BLaER1 treated with 17β-estradiol and CSF1 and Interleukin-3, amounts not matched to agents 10 nM and 100 nM (cell line): ENCODE data around the gene WDR37.
"Not testable (repeated sequence)": the region's sequence is repeated elsewhere in the genome, so short reads cannot be mapped to it uniquely, and the experiment has no call there.

Source experiments
- H3K27ac ChIP-seq, 11 experiments: shearing (Covaris generic); formaldehyde crosslinking; 2 replicates each; pipeline ENCODE4 v1.8.1; 2022
- H3K27me3 ChIP-seq, 11 experiments: shearing (Covaris generic); formaldehyde crosslinking; 2 replicates each; pipeline ENCODE4 v1.8.1; 2022
- H3K36me3 ChIP-seq, 11 experiments: shearing (Covaris generic); formaldehyde crosslinking; 2 replicates each; pipeline ENCODE4 v1.8.1; 2022
- H3K4me1 ChIP-seq, 10 experiments: shearing (Covaris generic); formaldehyde crosslinking; 2 replicates each; pipeline ENCODE4 v1.8.1; 2022
- H3K4me2 ChIP-seq, 11 experiments: shearing (Covaris generic); formaldehyde crosslinking; 2 replicates each; pipeline ENCODE4 v1.8.1; 2022
- H3K4me3 ChIP-seq, 10 experiments: shearing (Covaris generic); formaldehyde crosslinking; 2 replicates each; pipeline ENCODE4 v1.8.1; 2022
- H3K9ac ChIP-seq, 11 experiments: shearing (Covaris generic); formaldehyde crosslinking; 2 replicates each; pipeline ENCODE4 v1.8.1; 2022
- H3K9me3 ChIP-seq, 11 experiments: shearing (Covaris generic); formaldehyde crosslinking; replicated peaks in 1 of 11; 2 replicates each; pipeline ENCODE4 v1.8.1; 2022
- H4K20me1 ChIP-seq, 11 experiments: shearing (Covaris generic); formaldehyde crosslinking; 2 replicates each; pipeline ENCODE4 v1.8.1; 2022
- Cebpa-rat ChIP-seq, 11 experiments: shearing (Covaris generic); IDR thresholded peaks; 2 replicates each; pipeline ENCODE4 v1.8.1; 2022

The WDR37 gene

DNA sequence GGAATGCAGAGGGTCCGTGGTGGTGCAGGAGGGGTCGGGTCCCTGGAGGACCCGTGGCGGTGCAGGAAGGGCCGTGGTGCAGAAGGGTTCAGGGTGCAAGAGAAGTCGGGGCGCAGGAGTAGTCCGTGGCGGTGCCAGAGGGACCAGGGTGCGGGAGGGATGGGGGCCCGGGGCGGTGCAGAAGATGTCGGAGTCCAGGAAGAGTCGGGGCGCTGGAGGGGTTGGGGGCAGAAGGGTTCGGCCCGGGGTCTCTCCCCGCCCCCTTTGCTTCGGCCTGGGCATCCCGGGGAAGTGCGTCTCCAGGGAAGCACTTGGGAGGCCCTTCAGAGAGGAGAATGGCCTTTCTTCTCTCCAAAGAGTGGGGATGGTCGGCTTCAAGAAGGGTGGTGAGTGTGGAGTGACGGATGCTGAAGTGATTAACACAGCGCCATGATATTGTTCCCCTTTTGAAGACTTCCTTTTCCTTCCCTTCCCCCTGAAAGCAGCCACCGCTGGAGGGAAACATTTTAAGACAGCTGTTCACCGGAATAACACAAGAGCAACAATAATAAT lies 997 bp downstream of the WDR37 start:
- Histone ChIP-seq H3K9ac (peak overlapping the region; percentile 94 to 100 (median 99)), H3K4me2 (peak overlapping the region; percentile 80 to 99 (median 91)), H3K9me3 (no peaks in the 10 kb centered on the region), H4K20me1 (peaks cover 19 to 75% (median 49%) of the 10 kb centered on the region in 11 experiments; a peak in 20 of 22 replicates), H3K4me3 (peak overlapping the region; percentile 87 to 100 (median 98)), H3K4me1 (peaks cover 67 to 80% (median 75%) of the 10 kb centered on the region in 10 experiments), H3K27ac (peak overlapping the region; percentile 96 to 100 (median 99)), H3K36me3 (peaks cover 23 to 45% (median 39%) of the 10 kb centered on the region in 11 experiments), H3K27me3 (no peaks in the 10 kb centered on the region)
- TF ChIP-seq Cebpa-rat (IDR thresholded peaks at IDR 0.05), result no peak

DNA sequence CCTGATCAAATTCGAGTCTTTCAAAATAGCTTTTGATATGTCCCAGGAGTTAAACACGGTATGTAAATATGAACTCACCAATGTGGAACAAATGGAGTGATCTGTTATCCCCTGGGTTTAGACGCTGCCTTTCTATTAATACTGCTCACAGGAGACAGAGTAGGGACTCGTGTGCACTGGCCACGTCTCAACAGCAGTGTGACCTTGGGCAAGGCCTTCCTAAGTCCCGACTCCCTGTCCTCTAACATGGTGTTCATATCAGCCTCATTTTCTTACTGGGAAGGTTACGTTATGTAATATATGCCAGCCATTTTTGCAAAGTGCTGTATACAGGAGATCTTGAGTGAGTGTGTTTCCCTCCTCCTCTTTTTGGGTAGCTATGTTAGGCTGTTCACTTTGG lies 1.8 kb downstream of the WDR37 start:
- TF ChIP-seq Cebpa-rat (IDR thresholded peaks at IDR 0.05), result no peak
- Histone ChIP-seq H3K27me3 (no peaks in the 10 kb centered on the region), H3K4me3 (peak overlapping the region; percentile 87 to 100 (median 98)), H3K9me3 (no peaks in the 10 kb centered on the region), H3K9ac (peak overlapping the region; percentile 94 to 100 (median 99)), H3K4me1 (peaks cover 74 to 80% (median 75%) of the 10 kb centered on the region in 10 experiments), H3K27ac (peak overlapping the region; percentile 96 to 100 (median 99); a peak in 21 of 22 replicates), H3K36me3 (peaks cover 15 to 40% (median 31%) of the 10 kb centered on the region in 11 experiments), H4K20me1 (peaks cover 19 to 75% (median 55%) of the 10 kb centered on the region in 11 experiments; a peak in 20 of 22 replicates), H3K4me2 (peak overlapping the region; percentile 80 to 99 (median 91))

DNA sequence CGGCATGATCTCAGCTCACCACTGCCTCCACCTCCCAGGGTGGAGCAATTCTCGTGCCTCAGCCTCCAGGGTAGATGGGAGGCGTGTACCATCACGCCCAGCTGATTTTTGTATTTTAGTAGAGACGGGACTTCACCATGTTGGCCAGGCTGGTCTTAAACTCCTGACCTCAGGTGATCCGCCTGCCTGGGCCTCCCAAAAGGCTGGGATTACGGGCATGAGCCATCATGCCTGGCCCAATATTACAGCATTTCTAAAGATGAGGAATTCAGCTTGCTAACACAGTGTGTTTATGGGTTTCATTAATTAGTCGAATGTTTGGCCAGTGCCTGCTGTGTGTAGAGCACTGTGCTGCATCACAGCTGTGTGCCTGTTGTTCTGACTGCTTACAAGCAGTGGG lies 3.7 kb downstream of the WDR37 start:
- Histone ChIP-seq H3K36me3 (peaks cover 0 to 38% (median 13%) of the 10 kb centered on the region in 11 experiments; a peak in 14 of 22 replicates), H3K9ac (peak overlapping the region in 4 of 11 experiments; percentile 2 to 20 (median 12); a peak in 3 of 22 replicates), H3K27me3 (no peaks in the 10 kb centered on the region), H3K9me3 (no peaks in the 10 kb centered on the region), H3K4me2 (peak overlapping the region; percentile 80 to 99 (median 91)), H3K4me3 (no peak overlapping the region; a peak in 1 of 20 replicates), H3K27ac (peak overlapping the region in 8 of 11 experiments; percentile 25 to 100 (median 98); a peak in 11 of 22 replicates), H4K20me1 (peaks cover 5 to 75% (median 48%) of the 10 kb centered on the region in 11 experiments; a peak in 20 of 22 replicates), H3K4me1 (peaks cover 67 to 80% (median 77%) of the 10 kb centered on the region in 10 experiments)
- TF ChIP-seq Cebpa-rat (IDR thresholded peaks at IDR 0.05), result no peak

DNA sequence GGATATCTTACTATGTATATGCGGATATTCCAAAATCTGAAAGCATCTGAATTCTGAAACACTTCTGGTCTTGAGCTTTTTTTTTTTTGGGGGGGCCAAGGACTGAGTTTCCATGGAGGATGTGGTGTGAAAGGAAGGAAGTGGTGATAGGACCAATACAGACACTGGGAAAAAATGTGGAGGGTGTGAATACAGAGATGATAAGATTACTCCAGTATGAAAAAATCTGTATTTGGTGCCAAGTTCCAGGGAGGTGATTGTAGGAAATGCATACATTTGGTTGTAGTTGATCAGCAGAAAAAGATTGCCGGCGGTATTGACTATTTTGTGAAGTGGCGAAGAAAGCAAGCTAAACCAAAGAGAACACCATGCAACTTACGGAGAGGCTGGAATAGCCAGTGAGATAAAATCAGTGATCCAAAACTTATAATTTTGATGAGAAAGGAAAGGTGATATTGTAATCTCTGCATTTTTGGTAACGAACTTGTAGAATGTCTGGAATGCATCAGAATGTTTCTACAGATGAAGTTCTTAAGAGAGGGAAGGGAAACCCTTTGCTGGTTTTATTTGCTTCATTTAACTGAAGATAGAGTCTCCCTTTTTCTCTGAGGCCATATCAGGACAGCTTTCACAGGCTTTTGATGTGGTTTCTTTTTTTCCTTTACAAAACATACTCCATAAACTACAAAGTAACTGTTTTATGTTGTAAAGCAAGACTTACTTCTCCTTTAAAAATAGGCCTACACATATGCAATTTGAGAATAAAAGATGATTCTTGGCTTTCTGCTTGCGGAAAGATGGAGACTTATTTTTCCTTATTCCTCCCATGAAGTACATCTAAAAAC lies 6.0 kb downstream of the WDR37 start:
- peak overlapping the region in 7 of 10 experiments; percentile 7 to 38 (median 23); a peak in 8 of 20 replicates for H3K4me3 ChIP-seq
- peaks cover 0 to 4% (median 0%) of the 10 kb centered on the region in 11 experiments; a peak in 2 of 22 replicates for H3K9me3 ChIP-seq
- H3K4me2 ChIP-seq, result peak overlapping the region; percentile 80 to 99 (median 90)
- peak overlapping the region in 9 of 11 experiments; percentile 13 to 98 (median 74); a peak in 17 of 22 replicates for H3K27ac ChIP-seq
- H3K36me3 ChIP-seq, result peaks cover 4 to 46% (median 18%) of the 10 kb centered on the region in 11 experiments; a peak in 16 of 22 replicates
- H4K20me1 ChIP-seq, result peaks cover 0 to 78% (median 46%) of the 10 kb centered on the region in 11 experiments; a peak in 16 of 22 replicates
- peak overlapping the region in 10 of 11 experiments; percentile 28 to 82 (median 56); a peak in 16 of 22 replicates for H3K9ac ChIP-seq
- peaks cover 62 to 83% (median 76%) of the 10 kb centered on the region in 10 experiments for H3K4me1 ChIP-seq
- no peak for TF ChIP-seq Cebpa-rat (IDR thresholded peaks at IDR 0.05)
- H3K27me3 ChIP-seq, result no peaks in the 10 kb centered on the region

DNA sequence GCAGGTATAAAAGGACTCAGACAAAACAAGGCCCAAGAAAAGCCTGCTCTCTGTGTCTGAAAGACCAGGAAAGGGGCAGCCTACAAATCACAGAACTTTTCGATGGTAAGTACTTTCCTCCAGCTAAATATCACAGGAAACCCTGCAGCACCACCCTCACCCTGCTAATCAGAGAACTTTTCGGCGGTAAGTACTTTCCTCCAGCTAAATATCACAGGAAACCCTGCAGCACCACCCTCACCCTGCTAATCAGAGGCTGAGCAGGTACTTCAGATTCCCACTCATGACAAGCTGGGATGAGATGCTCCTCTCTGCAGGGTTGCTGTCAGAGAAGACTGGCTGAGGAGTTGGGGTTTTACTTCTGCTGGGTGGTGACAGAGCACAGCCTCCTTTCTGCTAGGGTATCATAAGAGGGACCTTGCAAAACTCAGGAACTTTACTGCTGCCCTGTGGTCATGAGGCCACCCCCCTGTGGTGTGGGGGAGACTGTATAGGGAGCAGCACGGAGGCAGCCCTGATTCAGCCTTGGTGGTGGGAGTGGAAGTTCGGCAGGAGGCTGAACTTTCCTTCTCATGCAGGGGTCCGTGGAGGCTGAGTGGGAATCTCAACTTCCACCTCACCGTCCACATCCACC lies 7.2 kb downstream of the WDR37 start:
- H3K27ac ChIP-seq, result peak overlapping the region in 9 of 11 experiments; percentile 13 to 98 (median 74); a peak in 17 of 22 replicates
- H3K9ac ChIP-seq, result peak overlapping the region; percentile 11 to 82 (median 56); a peak in 18 of 22 replicates
- peaks cover 0 to 4% (median 0%) of the 10 kb centered on the region in 11 experiments; a peak in 2 of 22 replicates for H3K9me3 ChIP-seq
- H3K4me1 ChIP-seq, result peaks cover 66 to 82% (median 74%) of the 10 kb centered on the region in 10 experiments
- H3K36me3 ChIP-seq, result peaks cover 4 to 53% (median 18%) of the 10 kb centered on the region in 11 experiments; a peak in 16 of 22 replicates
- no peaks in the 10 kb centered on the region for H3K27me3 ChIP-seq
- no peak for TF ChIP-seq Cebpa-rat (IDR thresholded peaks at IDR 0.05)
- H3K4me2 ChIP-seq, result peak overlapping the region; percentile 80 to 99 (median 90)
- H3K4me3 ChIP-seq, result peak overlapping the region in 6 of 10 experiments; percentile 4 to 38 (median 21); a peak in 6 of 20 replicates
- peaks cover 0 to 82% (median 43%) of the 10 kb centered on the region in 11 experiments; a peak in 16 of 22 replicates for H4K20me1 ChIP-seq

DNA sequence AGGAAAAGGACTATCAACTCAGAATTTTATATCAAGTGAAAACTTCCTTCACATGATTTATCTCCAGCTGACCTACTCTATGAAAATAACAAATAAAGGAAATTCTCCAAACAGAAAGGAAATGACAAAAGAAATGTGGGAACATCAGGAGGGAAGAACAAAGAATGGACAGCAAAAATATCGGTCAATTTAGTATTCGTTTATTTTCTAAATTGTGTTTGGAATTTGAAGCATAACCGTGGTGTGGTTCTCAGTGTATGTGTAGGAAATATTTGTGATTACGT lies 8.7 kb downstream of the WDR37 start:
- Histone ChIP-seq H3K36me3 (peaks cover 0 to 42% (median 7%) of the 10 kb centered on the region in 11 experiments; a peak in 13 of 22 replicates), H3K9me3 (peaks cover 0 to 4% (median 0%) of the 10 kb centered on the region in 11 experiments; a peak in 2 of 22 replicates), H3K4me1 (peaks cover 63 to 81% (median 70%) of the 10 kb centered on the region in 10 experiments), H3K9ac (peak overlapping the region in 4 of 11 experiments; percentile 67 to 82 (median 79); a peak in 8 of 22 replicates), H3K4me3 (no peak overlapping the region), H4K20me1 (peaks cover 0 to 80% (median 36%) of the 10 kb centered on the region in 11 experiments; a peak in 16 of 22 replicates), H3K27me3 (no peaks in the 10 kb centered on the region), H3K27ac (peak overlapping the region in 8 of 11 experiments; percentile 52 to 98 (median 76); a peak in 13 of 22 replicates), H3K4me2 (peak overlapping the region in 8 of 11 experiments; percentile 80 to 95 (median 89); a peak in 13 of 22 replicates)
- TF ChIP-seq Cebpa-rat (IDR thresholded peaks at IDR 0.05), result no peak

DNA sequence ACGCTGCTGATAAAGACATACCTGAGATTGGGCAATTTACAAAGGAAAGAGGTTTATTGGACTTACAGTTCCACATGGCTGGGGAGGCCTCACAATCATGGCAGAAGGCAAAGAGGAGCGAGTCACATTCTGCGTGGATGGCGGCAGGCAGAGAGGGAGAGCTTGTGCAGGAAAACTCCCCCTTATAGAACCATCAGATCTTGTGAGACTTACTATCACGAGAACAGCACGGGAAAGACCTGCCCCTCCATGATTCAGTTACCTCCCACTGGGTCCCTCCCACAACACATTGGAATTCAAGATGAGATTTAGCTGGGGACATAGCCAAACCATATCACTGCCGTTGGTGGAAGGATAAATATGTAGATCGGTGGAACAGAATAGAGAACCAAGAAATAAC lies 10.5 kb downstream of the WDR37 start:
- not testable (repeated sequence) for H3K4me3 ChIP-seq, H3K27me3 ChIP-seq, H3K27ac ChIP-seq, H3K9ac ChIP-seq, H3K4me2 ChIP-seq, H3K9me3 ChIP-seq
- Histone ChIP-seq H4K20me1 (peaks cover 0 to 75% (median 26%) of the 10 kb centered on the region in 11 experiments; a peak in 16 of 22 replicates), H3K36me3 (peaks cover 2 to 45% (median 12%) of the 10 kb centered on the region in 11 experiments; a peak in 16 of 22 replicates), H3K4me1 (peaks cover 49 to 71% (median 58%) of the 10 kb centered on the region in 10 experiments)
